BLaER1 (cell line): ENCODE data around the gene CDC25B.

Experiments used
- H3K27ac ChIP-seq: shearing (Covaris generic); formaldehyde crosslinking; 2 replicates; pipeline ENCODE4 v1.8.1; 2022
- H3K27me3 ChIP-seq: shearing (Covaris generic); formaldehyde crosslinking; 2 replicates; pipeline ENCODE4 v1.8.1; 2022
- H3K36me3 ChIP-seq: shearing (Covaris generic); formaldehyde crosslinking; 2 replicates; pipeline ENCODE4 v1.8.1; 2022
- H3K4me1 ChIP-seq: shearing (Covaris generic); formaldehyde crosslinking; 2 replicates; pipeline ENCODE4 v1.8.1; 2022
- H3K4me2 ChIP-seq: shearing (Covaris generic); formaldehyde crosslinking; 2 replicates; pipeline ENCODE4 v1.8.1; 2022
- H3K4me3 ChIP-seq: shearing (Covaris generic); formaldehyde crosslinking; 2 replicates; pipeline ENCODE4 v1.8.1; 2022
- H3K9ac ChIP-seq: shearing (Covaris generic); formaldehyde crosslinking; 2 replicates; pipeline ENCODE4 v1.8.1; 2022
- H3K9me3 ChIP-seq: shearing (Covaris generic); formaldehyde crosslinking; 2 replicates; pipeline ENCODE4 v1.8.1; 2022
- H4K20me1 ChIP-seq: shearing (Covaris generic); formaldehyde crosslinking; 2 replicates; pipeline ENCODE4 v1.8.1; 2022
- Cebpa-rat ChIP-seq: shearing (Covaris generic); IDR thresholded peaks from 2 replicates; pipeline ENCODE4 v1.8.1; 2022

Gene CDC25B

GRCh38 chr20:3775457-3776108 is 20.5 kb upstream of the CDC25B start:
- H3K9me3 ChIP-seq: peaks cover 19% of the 10 kb centered on the region; the same call in 1 of the 2 replicates
- no peak for TF ChIP-seq Cebpa-rat
- no peaks in the 10 kb centered on the region for H3K36me3 ChIP-seq
- H3K4me2 ChIP-seq: no peak overlapping the region
- no peak overlapping the region for H3K9ac ChIP-seq
- no peak overlapping the region for H3K4me3 ChIP-seq
- peaks cover 19% of the 10 kb centered on the region; the same call in 1 of the 2 replicates for H4K20me1 ChIP-seq
- H3K27me3 ChIP-seq: peaks cover 53% of the 10 kb centered on the region
- no peak overlapping the region for H3K27ac ChIP-seq
- H3K4me1 ChIP-seq: peaks cover 23% of the 10 kb centered on the region

- Histone ChIP-seq H3K4me3 (peak overlapping the region; percentile 56), H3K4me2 (peak overlapping the region; percentile 66), H3K36me3 (no peaks in the 10 kb centered on the region), H3K4me1 (peaks cover 30% of the 10 kb centered on the region), H3K27me3 (peaks cover 58% of the 10 kb centered on the region), H3K27ac (no peak overlapping the region), H4K20me1 (peaks cover 34% of the 10 kb centered on the region), H3K9ac (no peak overlapping the region), H3K9me3 (peaks cover 19% of the 10 kb centered on the region; the same call in 1 of the 2 replicates)
- TF ChIP-seq Cebpa-rat: no peak
Measured at GRCh38 chr20:3777381-3777715, 18.8 kb upstream of the CDC25B start.

DNA sequence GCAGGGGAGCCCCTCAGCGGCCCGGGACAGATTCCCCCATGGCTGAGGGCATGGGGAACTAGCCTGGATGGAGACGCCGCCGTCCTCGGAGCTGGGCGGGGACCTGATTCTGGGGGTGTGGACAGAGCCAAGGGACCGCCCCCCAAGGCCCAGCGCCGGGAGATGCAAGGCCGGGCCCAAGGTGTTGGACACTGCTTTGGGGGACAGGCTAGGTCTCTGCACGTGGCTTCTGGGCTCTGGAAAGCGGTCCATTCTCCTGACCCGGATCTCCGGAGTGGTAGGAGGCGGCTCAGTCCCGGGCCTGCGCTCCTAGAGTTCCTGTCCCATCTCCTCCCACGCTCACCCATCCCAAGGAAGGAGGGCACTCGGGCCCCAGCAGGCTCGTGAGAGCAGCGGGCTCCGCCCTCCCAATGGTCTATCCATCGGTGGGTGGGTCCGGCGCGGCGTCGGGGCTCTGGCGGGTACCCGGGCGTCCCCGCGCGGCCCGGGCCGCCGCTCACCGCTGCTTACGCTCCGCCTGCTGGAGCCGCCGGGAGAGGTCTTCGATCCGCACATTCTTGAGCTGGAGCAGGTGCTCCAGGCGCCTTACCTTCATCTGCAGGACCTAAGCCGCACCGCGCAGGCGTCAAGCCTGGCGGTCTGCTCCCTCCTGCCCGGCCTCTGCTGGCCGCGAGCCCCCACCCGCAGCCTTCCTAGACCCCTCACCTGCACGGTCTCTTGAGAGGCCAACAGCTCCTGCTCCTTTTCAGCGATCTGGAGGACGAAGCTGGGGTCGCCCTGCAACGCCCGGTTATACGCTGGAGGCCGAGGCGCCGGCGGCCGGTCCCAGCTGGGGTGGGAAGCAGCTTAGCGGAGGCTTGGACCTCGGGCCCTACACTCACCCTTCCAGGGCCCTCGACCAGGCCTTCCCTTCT is 18.1 kb upstream of the CDC25B start:
- H3K36me3 ChIP-seq: no peaks in the 10 kb centered on the region
- peaks cover 58% of the 10 kb centered on the region for H3K27me3 ChIP-seq
- no peak overlapping the region for H3K9ac ChIP-seq
- peaks cover 19% of the 10 kb centered on the region; the same call in 1 of the 2 replicates for H3K9me3 ChIP-seq
- H3K27ac ChIP-seq: no peak overlapping the region
- H3K4me2 ChIP-seq: peak overlapping the region; percentile 66
- peak overlapping the region; percentile 56 for H3K4me3 ChIP-seq
- no peak for TF ChIP-seq Cebpa-rat
- H3K4me1 ChIP-seq: peaks cover 30% of the 10 kb centered on the region
- peaks cover 41% of the 10 kb centered on the region for H4K20me1 ChIP-seq

DNA sequence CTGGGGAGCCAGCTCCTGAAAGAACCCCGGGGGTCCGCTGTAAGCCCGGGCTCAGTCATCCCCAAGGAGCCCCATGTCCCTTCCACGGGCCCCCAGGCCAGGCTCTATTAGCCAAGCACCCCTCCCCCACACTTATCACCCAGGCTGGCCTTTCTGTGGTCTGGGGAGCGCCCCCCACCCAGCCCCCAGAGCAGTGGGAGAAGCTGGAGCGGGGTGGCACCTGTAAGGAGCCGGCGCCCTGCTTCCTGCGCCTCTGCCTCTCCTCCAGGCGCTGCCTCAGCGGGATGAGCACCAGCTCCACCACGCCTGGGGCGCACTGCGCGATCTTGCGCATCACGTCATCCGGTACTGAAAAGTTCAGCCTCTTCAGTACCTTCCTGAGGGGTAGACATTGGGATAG is 17.1 kb upstream of the CDC25B start:
- H3K36me3 ChIP-seq: 0 out of 2 replicates have a peak, but pooled peaks cover 7% of the 10 kb centered on the region
- H4K20me1 ChIP-seq: peaks cover 51% of the 10 kb centered on the region
- peaks cover 19% of the 10 kb centered on the region; the same call in 1 of the 2 replicates for H3K9me3 ChIP-seq
- no peak overlapping the region for H3K27ac ChIP-seq
- H3K4me1 ChIP-seq: peaks cover 35% of the 10 kb centered on the region
- H3K9ac ChIP-seq: no peak overlapping the region
- H3K4me2 ChIP-seq: no peak overlapping the region
- peaks cover 58% of the 10 kb centered on the region for H3K27me3 ChIP-seq
- no peak overlapping the region for H3K4me3 ChIP-seq
- no peak for TF ChIP-seq Cebpa-rat

DNA sequence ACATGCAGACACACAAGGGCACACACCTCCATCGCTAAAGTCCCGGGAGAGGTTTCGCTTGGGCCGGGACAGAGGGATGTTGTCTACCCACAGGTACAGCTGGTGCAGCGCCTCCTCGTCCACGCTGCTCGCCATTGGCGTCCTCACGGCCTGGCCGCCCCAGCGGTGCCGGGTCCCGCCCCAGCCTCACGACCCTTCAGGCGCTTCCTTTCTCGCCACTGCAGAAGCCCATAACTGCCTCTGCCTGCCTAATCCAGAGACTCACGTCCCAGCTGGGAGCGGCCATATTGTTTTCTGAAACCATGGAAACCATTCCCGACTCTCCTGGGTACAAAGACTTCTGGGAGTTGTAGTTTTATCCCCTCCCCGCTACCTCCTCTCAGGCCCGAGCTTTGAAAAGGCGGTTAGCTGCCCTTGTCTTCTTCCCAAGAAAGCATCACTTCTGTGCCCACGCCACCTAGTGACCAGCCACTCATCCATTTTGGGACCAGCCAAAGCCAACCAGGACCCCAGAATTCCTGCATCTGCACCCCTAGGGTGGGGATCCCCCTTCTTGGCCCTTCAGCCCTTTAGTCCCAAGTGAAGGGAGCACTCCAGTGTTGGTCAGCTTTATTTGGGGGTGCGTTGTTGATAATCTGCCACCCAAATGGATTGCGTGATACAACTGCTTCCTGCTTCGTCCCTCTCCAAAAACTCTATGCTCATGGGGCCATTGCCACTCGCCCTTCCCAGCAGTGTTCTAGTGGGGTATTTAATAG is 14.8 kb upstream of the CDC25B start, which contains the start of gene SPEF1:
SPEF1 (minus strand) TSS at position 296 of the 758 bp plus-strand sequence; CDS start at position 135, 161 bp downstream.
- no peak within 1 kb of the TSS for H3K27ac ChIP-seq
- no peak within 1 kb of the TSS for H3K9ac ChIP-seq
- peaks cover 19% of the 10 kb centered on the region for H3K36me3 ChIP-seq
- no peak for TF ChIP-seq Cebpa-rat
- H4K20me1 ChIP-seq: peaks cover 72% of the 10 kb centered on the region
- H3K4me1 ChIP-seq: peaks cover 56% of the 10 kb centered on the region
- H3K4me3 ChIP-seq: peak within 1 kb of the TSS; percentile 60
- peaks cover 11% of the 10 kb centered on the region; the same call in 1 of the 2 replicates for H3K9me3 ChIP-seq
- peak within 1 kb of the TSS; percentile 93 for H3K4me2 ChIP-seq
- H3K27me3 ChIP-seq: peaks cover 48% of the 10 kb centered on the region

DNA sequence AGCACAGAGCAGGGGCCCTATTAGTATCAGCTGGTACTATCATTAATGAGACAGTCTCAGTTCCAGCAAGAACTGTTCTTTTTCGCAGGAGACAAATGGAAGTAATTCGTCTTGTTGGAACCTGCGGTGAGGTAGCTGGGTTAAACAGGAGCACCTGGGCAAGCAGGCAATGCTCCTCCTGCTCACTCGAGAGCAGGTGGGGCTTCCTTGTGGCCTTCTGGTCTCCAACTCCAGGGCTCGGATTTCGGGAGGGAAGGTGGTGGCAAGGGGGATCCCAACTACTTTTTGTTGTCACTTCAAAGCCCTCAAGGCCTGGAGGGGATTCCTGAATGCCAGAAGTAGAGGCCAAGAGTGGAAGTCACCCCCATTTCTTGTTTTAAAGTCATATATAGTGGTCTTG is 13.5 kb upstream of the CDC25B start:
- Histone ChIP-seq H4K20me1 (peaks cover 71% of the 10 kb centered on the region), H3K4me2 (no peak overlapping the region), H3K4me3 (no peak overlapping the region), H3K4me1 (peaks cover 57% of the 10 kb centered on the region), H3K36me3 (peaks cover 19% of the 10 kb centered on the region), H3K9me3 (0 out of 2 replicates have a peak, but pooled peaks cover 6% of the 10 kb centered on the region), H3K27me3 (peaks cover 35% of the 10 kb centered on the region), H3K27ac (no peak overlapping the region), H3K9ac (no peak overlapping the region)
- TF ChIP-seq Cebpa-rat: no peak

GRCh38 chr20:3783068-3783489 is 13.0 kb upstream of the CDC25B start:
- no peak for TF ChIP-seq Cebpa-rat
- no peak overlapping the region for H3K27ac ChIP-seq
- H3K4me3 ChIP-seq: no peak overlapping the region
- peaks cover 66% of the 10 kb centered on the region for H4K20me1 ChIP-seq
- no peak overlapping the region for H3K9ac ChIP-seq
- H3K4me2 ChIP-seq: no peak overlapping the region
- H3K36me3 ChIP-seq: peaks cover 19% of the 10 kb centered on the region
- peaks cover 30% of the 10 kb centered on the region for H3K27me3 ChIP-seq
- H3K4me1 ChIP-seq: peaks cover 57% of the 10 kb centered on the region
- 0 out of 2 replicates have a peak, but pooled peaks cover 1% of the 10 kb centered on the region for H3K9me3 ChIP-seq

- no peak for TF ChIP-seq Cebpa-rat
- Histone ChIP-seq H3K36me3 (peaks cover 19% of the 10 kb centered on the region), H3K9me3 (no peaks in the 10 kb centered on the region), H3K27ac (no peak overlapping the region), H3K4me3 (no peak overlapping the region), H3K4me2 (no peak overlapping the region), H3K4me1 (peaks cover 52% of the 10 kb centered on the region), H3K9ac (no peak overlapping the region), H4K20me1 (peaks cover 60% of the 10 kb centered on the region), H3K27me3 (peaks cover 24% of the 10 kb centered on the region)
Measured at GRCh38 chr20:3783511-3784195, 12.5 kb upstream of the CDC25B start.
